Fibroblast of lung (primary cell): Measurements from ENCODE around the gene FER.

ENCODE experiments used
- EZH2 ChIP-seq: IDR thresholded peaks from 2 replicates; pipeline ENCODE4 v1.5.1; 2012; ENCODE audit warnings: low read length, control low read depth, mild to moderate bottlenecking; ENCODE audit errors: missing control alignments
- TF ChIP-seq, protein P1 (sequence below), 2 donors: IDR thresholded peaks in 1 of 2; conservative IDR thresholded peaks in 1 of 2; 1 replicate in 1 of 2; 2 replicates in 1 of 2; pipeline ENCODE4 v1.5.1; 2011 to 2012; ENCODE audit warnings: low read length in 2 of 2, control low read depth in 1 of 2, inconsistent platforms in 1 of 2, low read depth in 1 of 2, mild to moderate bottlenecking in 1 of 2

DNA sequence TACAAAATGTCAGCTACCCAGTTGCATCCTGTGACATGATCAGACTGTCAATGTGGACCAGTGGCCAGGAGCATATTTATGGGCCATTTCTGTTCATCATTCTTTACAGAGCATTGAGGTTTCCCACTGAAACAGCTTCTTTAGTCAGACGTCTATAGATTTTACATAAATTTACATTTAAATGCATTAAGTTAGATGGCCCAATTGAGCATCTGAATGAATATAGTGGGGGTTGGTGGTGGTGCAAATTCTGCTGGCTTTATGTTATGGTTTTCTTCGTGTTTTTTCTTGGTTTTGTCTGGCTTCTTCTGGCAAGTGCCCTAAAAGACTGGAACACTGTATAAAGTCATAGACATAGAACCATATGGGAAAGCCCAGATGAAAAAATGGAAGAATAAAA, 448.0 kb downstream of the FER start:
- TF ChIP-seq, protein P1, sequence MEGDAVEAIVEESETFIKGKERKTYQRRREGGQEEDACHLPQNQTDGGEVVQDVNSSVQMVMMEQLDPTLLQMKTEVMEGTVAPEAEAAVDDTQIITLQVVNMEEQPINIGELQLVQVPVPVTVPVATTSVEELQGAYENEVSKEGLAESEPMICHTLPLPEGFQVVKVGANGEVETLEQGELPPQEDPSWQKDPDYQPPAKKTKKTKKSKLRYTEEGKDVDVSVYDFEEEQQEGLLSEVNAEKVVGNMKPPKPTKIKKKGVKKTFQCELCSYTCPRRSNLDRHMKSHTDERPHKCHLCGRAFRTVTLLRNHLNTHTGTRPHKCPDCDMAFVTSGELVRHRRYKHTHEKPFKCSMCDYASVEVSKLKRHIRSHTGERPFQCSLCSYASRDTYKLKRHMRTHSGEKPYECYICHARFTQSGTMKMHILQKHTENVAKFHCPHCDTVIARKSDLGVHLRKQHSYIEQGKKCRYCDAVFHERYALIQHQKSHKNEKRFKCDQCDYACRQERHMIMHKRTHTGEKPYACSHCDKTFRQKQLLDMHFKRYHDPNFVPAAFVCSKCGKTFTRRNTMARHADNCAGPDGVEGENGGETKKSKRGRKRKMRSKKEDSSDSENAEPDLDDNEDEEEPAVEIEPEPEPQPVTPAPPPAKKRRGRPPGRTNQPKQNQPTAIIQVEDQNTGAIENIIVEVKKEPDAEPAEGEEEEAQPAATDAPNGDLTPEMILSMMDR (conservative IDR thresholded peaks at IDR 0.05 in 1 of 2, IDR thresholded peaks at IDR 0.05 in 1 of 2; ENCODE audit: low read depth in 1 of 2, low read length in 2 of 2): no peak
- TF ChIP-seq EZH2: no peak
